K562 (cell line): ENCODE data around the gene ELF1. TPM values are rescaled to one million over a fixed set of nuclear protein-coding genes. Genes with fewer than 3 reads are reported as not detected.

Experiments
- ATAC-seq: fragments of 200-7000 bp; cut with Tn5 transposase; 3 replicates; pipeline ENCODE4 v1.9.1; 2020; ENCODE audit warnings: moderate library complexity
- BruUV-seq: library from RNA; stranded (reverse); fragments of 400-500 nt; replicated peaks from 2 replicates; lab custom pipeline; 2021; lab: Mats Ljungman, UMichigan
- CTCF ChIA-PET: fragments of 300-600 bp; formaldehyde crosslinking; extraction: SDS; loops from one replicate; lab custom pipeline; 2021; ENCODE audit warnings: low intra/inter-chr PET ratio; lab: Yijun Ruan, JAX
- POLR2A ChIA-PET: fragments of 300-600, 350-650 bp; sonication (Branson Sonifier 250); formaldehyde crosslinking; extraction: SDS; loops from one replicate; lab custom pipeline; 2021; ENCODE audit warnings: antibody characterized with exemption, inconsistent platforms; lab: Yijun Ruan, JAX
- DNase-seq, 4 experiments: peaks; one replicate each; pipeline versions ENCODE4 v3.0.0 to v3.0.0-alpha.2; 2011 to 2018; ENCODE audit warnings: low spot score in 3 of 4, mixed read lengths in 3 of 4; ENCODE audit errors: extremely low read depth in 1 of 4
- FAIRE-seq: peaks from 2 replicates; lab custom pipeline; 2011; peaks lifted over from hg19 to GRCh38; lab: Jason Lieb, UNC
- H2AFZ ChIP-seq: 2 replicates; pipeline ENCODE4 v1.6.0; 2011; ENCODE audit warnings: low read depth, low read length, control low read depth, inconsistent platforms
- H3K27ac ChIP-seq: fragments of 200-600 bp; 3 replicates; pipeline ENCODE4 v1.8.0; 2011; ENCODE audit warnings: low read depth, mild to moderate bottlenecking, control low read depth, inconsistent platforms, low read length, moderate library complexity, mixed read lengths; ENCODE audit errors: extremely low read depth
- H3K27me3 ChIP-seq, 2 experiments: fragments of 300-600 bp in 1 of 2; 2 replicates in 1 of 2; 3 replicates in 1 of 2; pipeline versions ENCODE4 v1.6.0 to v1.8.0; 2011; ENCODE audit warnings: inconsistent platforms in 2 of 2, low read length in 2 of 2, mild to moderate bottlenecking in 1 of 2, mixed read lengths in 1 of 2, moderate library complexity in 1 of 2; ENCODE audit not compliant: control insufficient read depth in 2 of 2, insufficient read depth in 2 of 2
- H3K36me3 ChIP-seq: fragments of 300-600 bp; 3 replicates; pipeline ENCODE4 v1.8.0; 2011; ENCODE audit warnings: mild to moderate bottlenecking, low read length, inconsistent platforms; ENCODE audit not compliant: control insufficient read depth, insufficient read depth
- H3K4me1 ChIP-seq, 2 experiments: fragments of 200-600 bp in 1 of 2; replicated peaks in 1 of 2; 2 replicates in 1 of 2; 3 replicates in 1 of 2; pipeline versions ENCODE4 v1.5.1 to v1.8.0; 2011; ENCODE audit warnings: inconsistent platforms in 2 of 2, low read length in 2 of 2, mild to moderate bottlenecking in 1 of 2, mixed read lengths in 1 of 2, moderate library complexity in 1 of 2; ENCODE audit not compliant: control insufficient read depth in 2 of 2, insufficient read depth in 2 of 2
- H3K4me2 ChIP-seq: 2 replicates; pipeline ENCODE4 v1.6.1; 2011; ENCODE audit warnings: low read length, control low read depth, inconsistent platforms, mixed read lengths; ENCODE audit not compliant: insufficient read depth
- H3K4me3 ChIP-seq: fragments of 200-600 bp; sonication (generic), shearing (Covaris generic); 2 replicates; pipeline ENCODE4 v1.5.1; 2016; ENCODE audit warnings: control low read depth, inconsistent platforms
- H3K79me2 ChIP-seq: fragments of 200-600 bp; 3 replicates; pipeline ENCODE4 v1.8.0; 2011; ENCODE audit warnings: low read length, inconsistent platforms; ENCODE audit not compliant: control insufficient read depth, insufficient read depth
- H3K9ac ChIP-seq, 2 experiments: 2 replicates each; pipeline versions ENCODE4 v1.6.0 to v1.6.1; 2011; ENCODE audit warnings: low read depth in 2 of 2, low read length in 2 of 2, control low read depth in 1 of 2, inconsistent platforms in 1 of 2, mild to moderate bottlenecking in 1 of 2, mixed read lengths in 1 of 2; ENCODE audit not compliant: insufficient read depth in 1 of 2
- H3K9me1 ChIP-seq: one replicate; pipeline ENCODE4 v1.6.0; 2011; ENCODE audit warnings: inconsistent platforms, mild to moderate bottlenecking, low read length, moderate library complexity; ENCODE audit not compliant: control insufficient read depth, insufficient read depth
- H3K9me3 ChIP-seq: replicated peaks from 2 replicates; pipeline ENCODE4 v1.5.1; 2011; ENCODE audit warnings: low read depth, low read length, inconsistent platforms; ENCODE audit not compliant: control insufficient read depth, insufficient read depth
- H4K20me1 ChIP-seq: replicated peaks from 2 replicates; pipeline ENCODE4 v1.6.1; 2011; ENCODE audit warnings: low read length, inconsistent platforms, mixed read lengths; ENCODE audit not compliant: control insufficient read depth, insufficient read depth
- CSDE1 ChIP-seq, 2 experiments: fragments of 450-650 bp; IDR thresholded peaks; 2 replicates each; pipeline ENCODE4 v1.6.1; 2016; ENCODE audit warnings: mild to moderate bottlenecking in 1 of 2
- E2F5 ChIP-seq: sonication (generic); formaldehyde crosslinking; IDR thresholded peaks from 2 replicates; pipeline ENCODE4 v1.8.0; 2022; ENCODE audit warnings: mild to moderate bottlenecking, missing genetic modification reagents
- ELF4 ChIP-seq: fragments of 450-650 bp; formaldehyde crosslinking; IDR thresholded peaks from 2 replicates; pipeline ENCODE4 v1.4.0; 2022; ENCODE audit warnings: missing genetic modification characterization
- HIVEP1 ChIP-seq: fragments of 250-450 bp; sonication (Bioruptor Pico); IDR thresholded peaks from 2 replicates; pipeline ENCODE4 v1.4.0; 2020; ENCODE audit warnings: mild to moderate bottlenecking
- JUNB ChIP-seq: fragments of 450-650 bp; formaldehyde crosslinking; conservative IDR thresholded peaks from 2 replicates; pipeline ENCODE4 v1.4.0; 2020; ENCODE audit warnings: mild to moderate bottlenecking
- NFIX ChIP-seq: fragments of 250-450 bp; sonication (Bioruptor Pico); IDR thresholded peaks from 2 replicates; pipeline ENCODE4 v1.4.0; 2020; ENCODE audit warnings: low read depth, mild to moderate bottlenecking, moderate library complexity
- NR1H2 ChIP-seq: sonication (generic); formaldehyde crosslinking; IDR thresholded peaks from 2 replicates; pipeline ENCODE4 v1.4.0; 2020; ENCODE audit warnings: mild to moderate bottlenecking, missing genetic modification reagents
- PURB ChIP-seq: sonication (generic); formaldehyde crosslinking; IDR thresholded peaks from 2 replicates; pipeline ENCODE4 v1.9.0; 2021; ENCODE audit warnings: low read depth, mild to moderate bottlenecking, missing genetic modification reagents
- ZNF41 ChIP-seq: fragments of 250-450 bp; sonication (Bioruptor Pico); conservative IDR thresholded peaks from 2 replicates; pipeline ENCODE4 v1.4.0; 2020; ENCODE audit warnings: mild to moderate bottlenecking
- ZNF695 ChIP-seq: fragments of 450-650 bp; formaldehyde crosslinking; IDR thresholded peaks from 2 replicates; pipeline ENCODE4 v1.4.0; 2020; ENCODE audit warnings: mild to moderate bottlenecking, moderate library complexity
- WGBS: fragments of 100-300 bp; shearing (Covaris generic); methylation state at CpG from one replicate; pipeline ENCODE4 v1.1.6; 2016; ENCODE audit warnings: low coverage, mixed read lengths; ENCODE audit not compliant: insufficient coverage; ENCODE audit errors: missing lambda C conversion rate; 5-methylcytosine and 5-hydroxymethylcytosine counted together
- in situ Hi-C: fragments of 300-500 bp; cut with MboI; formaldehyde crosslinking; loops from 4 replicates; pipeline ENCODE4 v1.15.0; 2018; ENCODE audit warnings: inconsistent platforms, mixed read lengths
- intact Hi-C: fragments of 100-400 bp; cut with micrococcal nuclease; formaldehyde crosslinking; loops from 2 replicates; pipeline ENCODE4 v1.14.2; 2022
- polyA plus RNA-seq, 8 experiments: library from polyadenylated mRNA; depleted of rRNA in 4 of 8; stranded (reverse) in 5 of 8; unstranded in 3 of 8; fragments of >200 nt; fragmentation: Nextera tagmentation in 2 of 8; fragmentation: Illumina TruSeq in 1 of 8; extraction: Ambion mirVana in 2 of 8; extraction: Trizol in 1 of 8; gene quantifications; 2 replicates each; pipeline versions ENCODE4 v1.2.1 to v1.2.3, GENCODE V29; 2011 to 2014; ENCODE audit warnings: inconsistent platforms in 1 of 8, missing spikeins in 1 of 8
- total RNA-seq, 7 experiments: library from RNA; depleted of rRNA in 6 of 7; stranded (reverse); fragments of >200 nt in 6 of 7; fragmentation: Illumina TruSeq in 2 of 7; extraction: Trizol in 2 of 7; gene quantifications; 2 replicates each; pipeline versions ENCODE4 v1.2.1 to v1.2.3, GENCODE V29; 2011 to 2021; ENCODE audit warnings: low replicate concordance in 1 of 7
- TF ChIP-seq, protein P1 (sequence below): fragments of 450-650 bp; conservative IDR thresholded peaks from 2 replicates; pipeline ENCODE4 v1.6.1; 2016; ENCODE audit warnings: missing genetic modification characterization, low read depth, mild to moderate bottlenecking, missing compliant biosample characterization, moderate library complexity
- TF ChIP-seq, protein P2 (sequence below): fragments of 450-650 bp; IDR thresholded peaks from 2 replicates; pipeline ENCODE4 v1.7.1; 2018; ENCODE audit warnings: mild to moderate bottlenecking, low read depth; ENCODE audit not compliant: partially characterized antibody
- TF ChIP-seq, protein P3 (sequence below): IDR thresholded peaks from 3 replicates; pipeline ENCODE4 v1.6.1; 2011; ENCODE audit warnings: borderline replicate concordance, mild to moderate bottlenecking; ENCODE audit not compliant: insufficient read length, insufficient read depth

ELF1 gene
- total and polyA plus RNA-seq, 9 of the 15 experiments (the other 6 are each of a cell fraction or from before 2014, with no cell fraction given), result 24.7 to 54.4 (median 33.4) TPM

GRCh38 chr13:41061075-41061913 lies 42.2 kb upstream of the ELF1 start, which contains the start of gene WBP4:
Gene WBP4, plus strand, starts transcription at chr13:41061509. Its CDS starts 165 bp downstream, at chr13:41061674.
- CTCF ChIA-PET, result interaction anchor here (0.6 kb wide), 1 partner anchor 69 kb away, joined by 3 read pairs; no protein-coding TSS in a partner anchor
- ATAC-seq (peak; percentile 83), FAIRE-seq (peak; percentile 73), DNase-seq (peak; percentile 71 to 92 (median 78))
- H3K4me2 ChIP-seq, result peak within 1 kb of the TSS; percentile 88
- H3K4me3 ChIP-seq, result peak within 1 kb of the TSS; percentile 60
- in situ Hi-C loops, result loop anchor here (25.0 kb wide), 1 partner anchor 274 kb away; the partner anchor contains the start of gene SLC25A15
- H2AFZ ChIP-seq, result peak within 1 kb of the TSS; percentile 99
- intact Hi-C loops, result loop anchor here (5.0 kb wide), 4 partner anchors 44 to 251 kb away; partner anchors contain the start of genes ELF1, KBTBD6, KBTBD7 and NAA16
- 0% methylated on average over 44 of the region's 71 CpGs for WGBS
- POLR2A ChIA-PET, result interaction anchor here (0.6 to 1.7 kb wide), 8 partner anchors 20 to 417 kb away, joined by 3 to 6 read pairs (median 3); no protein-coding TSS in a partner anchor
- H4K20me1 ChIP-seq, result no peaks in the 10 kb centered on the region
- H3K27me3 ChIP-seq, result no peaks in the 10 kb centered on the region
- H3K9ac ChIP-seq, result peak within 1 kb of the TSS; percentile 94 to 98
- no peaks in the 10 kb centered on the region for H3K9me3 ChIP-seq
- BruUV-seq, result TSS peak; percentile 59
- H3K27ac ChIP-seq, result peak within 1 kb of the TSS; percentile 96
- peaks cover 23% of the 10 kb centered on the region; the same call in 2 of the 3 replicates for H3K36me3 ChIP-seq
- peaks cover 9 to 19% of the 10 kb centered on the region in 2 experiments; a peak in 3 of 5 replicates for H3K4me1 ChIP-seq
- no peaks in the 10 kb centered on the region for H3K9me1 ChIP-seq
- H3K79me2 ChIP-seq, result peaks cover 77% of the 10 kb centered on the region
- TF ChIP-seq, protein P1, sequence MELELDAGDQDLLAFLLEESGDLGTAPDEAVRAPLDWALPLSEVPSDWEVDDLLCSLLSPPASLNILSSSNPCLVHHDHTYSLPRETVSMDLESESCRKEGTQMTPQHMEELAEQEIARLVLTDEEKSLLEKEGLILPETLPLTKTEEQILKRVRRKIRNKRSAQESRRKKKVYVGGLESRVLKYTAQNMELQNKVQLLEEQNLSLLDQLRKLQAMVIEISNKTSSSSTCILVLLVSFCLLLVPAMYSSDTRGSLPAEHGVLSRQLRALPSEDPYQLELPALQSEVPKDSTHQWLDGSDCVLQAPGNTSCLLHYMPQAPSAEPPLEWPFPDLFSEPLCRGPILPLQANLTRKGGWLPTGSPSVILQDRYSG, result no peak
- TF ChIP-seq JUNB, result no peak
- TF ChIP-seq HIVEP1 (CRISPR knock-in tag), result no peak
- TF ChIP-seq PURB (CRISPR knock-in tag), result no peak
- TF ChIP-seq, protein P2, sequence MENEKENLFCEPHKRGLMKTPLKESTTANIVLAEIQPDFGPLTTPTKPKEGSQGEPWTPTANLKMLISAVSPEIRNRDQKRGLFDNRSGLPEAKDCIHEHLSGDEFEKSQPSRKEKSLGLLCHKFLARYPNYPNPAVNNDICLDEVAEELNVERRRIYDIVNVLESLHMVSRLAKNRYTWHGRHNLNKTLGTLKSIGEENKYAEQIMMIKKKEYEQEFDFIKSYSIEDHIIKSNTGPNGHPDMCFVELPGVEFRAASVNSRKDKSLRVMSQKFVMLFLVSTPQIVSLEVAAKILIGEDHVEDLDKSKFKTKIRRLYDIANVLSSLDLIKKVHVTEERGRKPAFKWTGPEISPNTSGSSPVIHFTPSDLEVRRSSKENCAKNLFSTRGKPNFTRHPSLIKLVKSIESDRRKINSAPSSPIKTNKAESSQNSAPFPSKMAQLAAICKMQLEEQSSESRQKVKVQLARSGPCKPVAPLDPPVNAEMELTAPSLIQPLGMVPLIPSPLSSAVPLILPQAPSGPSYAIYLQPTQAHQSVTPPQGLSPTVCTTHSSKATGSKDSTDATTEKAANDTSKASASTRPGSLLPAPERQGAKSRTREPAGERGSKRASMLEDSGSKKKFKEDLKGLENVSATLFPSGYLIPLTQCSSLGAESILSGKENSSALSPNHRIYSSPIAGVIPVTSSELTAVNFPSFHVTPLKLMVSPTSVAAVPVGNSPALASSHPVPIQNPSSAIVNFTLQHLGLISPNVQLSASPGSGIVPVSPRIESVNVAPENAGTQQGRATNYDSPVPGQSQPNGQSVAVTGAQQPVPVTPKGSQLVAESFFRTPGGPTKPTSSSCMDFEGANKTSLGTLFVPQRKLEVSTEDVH, result peak; percentile 31
- peak; percentile 60; the same call in 1 of the 2 replicates for TF ChIP-seq NR1H2 (CRISPR knock-in tag)
- TF ChIP-seq CSDE1 (IDR thresholded peaks at IDR 0.05), result no peak
- TF ChIP-seq, protein P3, sequence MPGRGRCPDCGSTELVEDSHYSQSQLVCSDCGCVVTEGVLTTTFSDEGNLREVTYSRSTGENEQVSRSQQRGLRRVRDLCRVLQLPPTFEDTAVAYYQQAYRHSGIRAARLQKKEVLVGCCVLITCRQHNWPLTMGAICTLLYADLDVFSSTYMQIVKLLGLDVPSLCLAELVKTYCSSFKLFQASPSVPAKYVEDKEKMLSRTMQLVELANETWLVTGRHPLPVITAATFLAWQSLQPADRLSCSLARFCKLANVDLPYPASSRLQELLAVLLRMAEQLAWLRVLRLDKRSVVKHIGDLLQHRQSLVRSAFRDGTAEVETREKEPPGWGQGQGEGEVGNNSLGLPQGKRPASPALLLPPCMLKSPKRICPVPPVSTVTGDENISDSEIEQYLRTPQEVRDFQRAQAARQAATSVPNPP, result no peak
- no peak for TF ChIP-seq ELF4 (CRISPR knock-in tag)
- TF ChIP-seq ZNF695, result no peak
- TF ChIP-seq ZNF41 (CRISPR knock-in tag), result no peak
- peak; percentile 66 for TF ChIP-seq NFIX (CRISPR knock-in tag)
- TF ChIP-seq E2F5 (CRISPR knock-in tag), result peak; percentile 35; the same call in 1 of the 2 replicates
